ENCODE data around the gene ABCC4. TPM values are rescaled to one million over a fixed set of nuclear protein-coding genes. Genes with fewer than 3 reads are reported as not detected.
A peak's percentile ranks its signal among the peaks of the same experiment; 100 is the strongest.

Gene ABCC4
- total and polyA plus RNA-seq, 2 donors (not counting 1 experiment from before 2014, with no cell fraction given), result 1.8 to 7.1 TPM

- Histone ChIP-seq H3K27ac (ENCODE audit: low read length in 2 of 2) (no peak overlapping the region), H2AFZ (ENCODE audit: insufficient read depth, low read depth, low read length, poor library complexity, severe bottlenecking) (no peak overlapping the region), H3K27me3 (replicated peaks in 1 of 4; ENCODE audit: control extremely low read depth in 1 of 4, control insufficient read depth in 3 of 4, insufficient read depth in 4 of 4, low read length in 3 of 4) (no peaks in the 10 kb centered on the region), H3K79me2 (ENCODE audit: control insufficient read depth, insufficient read depth, low read length) (no peaks in the 10 kb centered on the region), H3K9me3 (ENCODE audit: control extremely low read depth in 1 of 3, control insufficient read depth in 2 of 3, insufficient read depth in 1 of 3, low read length in 2 of 3) (no peaks in the 10 kb centered on the region), H3K9ac (ENCODE audit: low read length) (no peak overlapping the region), H3K4me1 (ENCODE audit: control insufficient read depth in 2 of 2, insufficient read depth in 2 of 2, low read length in 2 of 2) (peaks cover 4 to 28% of the 10 kb centered on the region in 2 donors), H3K36me3 (replicated peaks in 1 of 2; ENCODE audit: control extremely low read depth in 1 of 2, control insufficient read depth in 1 of 2, extremely low read depth in 1 of 2, insufficient read depth in 2 of 2, low read length in 1 of 2) (no peaks in the 10 kb centered on the region), H3K4me3 (ENCODE audit: control extremely low read depth in 1 of 5, extremely low read depth in 1 of 5, insufficient read depth in 1 of 5, low read depth in 2 of 5, low read length in 4 of 5) (no peak overlapping the region), H3K4me2 (replicated peaks; ENCODE audit: low read depth, low read length, poor library complexity, severe bottlenecking) (no peak overlapping the region), H4K20me1 (ENCODE audit: control insufficient read depth, insufficient read depth, low read length, poor library complexity, severe bottlenecking) (no peaks in the 10 kb centered on the region)
- H3K27me3 Mint-ChIP-seq, result no peaks in the 10 kb centered on the region
- TF ChIP-seq, protein P1, sequence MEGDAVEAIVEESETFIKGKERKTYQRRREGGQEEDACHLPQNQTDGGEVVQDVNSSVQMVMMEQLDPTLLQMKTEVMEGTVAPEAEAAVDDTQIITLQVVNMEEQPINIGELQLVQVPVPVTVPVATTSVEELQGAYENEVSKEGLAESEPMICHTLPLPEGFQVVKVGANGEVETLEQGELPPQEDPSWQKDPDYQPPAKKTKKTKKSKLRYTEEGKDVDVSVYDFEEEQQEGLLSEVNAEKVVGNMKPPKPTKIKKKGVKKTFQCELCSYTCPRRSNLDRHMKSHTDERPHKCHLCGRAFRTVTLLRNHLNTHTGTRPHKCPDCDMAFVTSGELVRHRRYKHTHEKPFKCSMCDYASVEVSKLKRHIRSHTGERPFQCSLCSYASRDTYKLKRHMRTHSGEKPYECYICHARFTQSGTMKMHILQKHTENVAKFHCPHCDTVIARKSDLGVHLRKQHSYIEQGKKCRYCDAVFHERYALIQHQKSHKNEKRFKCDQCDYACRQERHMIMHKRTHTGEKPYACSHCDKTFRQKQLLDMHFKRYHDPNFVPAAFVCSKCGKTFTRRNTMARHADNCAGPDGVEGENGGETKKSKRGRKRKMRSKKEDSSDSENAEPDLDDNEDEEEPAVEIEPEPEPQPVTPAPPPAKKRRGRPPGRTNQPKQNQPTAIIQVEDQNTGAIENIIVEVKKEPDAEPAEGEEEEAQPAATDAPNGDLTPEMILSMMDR (IDR thresholded peaks at IDR 0.05), result no peak
- TF ChIP-seq EZH2 (IDR thresholded peaks at IDR 0.05; ENCODE audit: borderline replicate concordance, insufficient read depth, low read depth, low read length, poor library complexity, severe bottlenecking), result no peak
- peaks cover 52% of the 10 kb centered on the region for H3K4me1 Mint-ChIP-seq
- intact Hi-C loops (cut with micrococcal nuclease), result no loop called here
- POLR2A ChIA-PET, result no interaction called here
- no peak for ATAC-seq (ENCODE audit: low read depth)
- no peaks in the 10 kb centered on the region for H3K9me3 Mint-ChIP-seq (ENCODE audit: insufficient read depth)
- peak overlapping the region; percentile 42 for H3K27ac Mint-ChIP-seq
- H3K4me3 Mint-ChIP-seq, result no peak overlapping the region
- 90% methylated on average over 9 of the region's 9 CpGs for whole genome bisulfite sequencing (ENCODE audit: insufficient coverage)
- no peak for DNase-seq
- CTCF ChIA-PET, result interaction anchor here (1.0 kb wide), 1 partner anchor 46 kb away, joined by 3 read pairs; no protein-coding TSS in a partner anchor
These were observed 64.5 kb downstream of the ABCC4 start for GRCh38 chr13:95236774-95237173.

DNA sequence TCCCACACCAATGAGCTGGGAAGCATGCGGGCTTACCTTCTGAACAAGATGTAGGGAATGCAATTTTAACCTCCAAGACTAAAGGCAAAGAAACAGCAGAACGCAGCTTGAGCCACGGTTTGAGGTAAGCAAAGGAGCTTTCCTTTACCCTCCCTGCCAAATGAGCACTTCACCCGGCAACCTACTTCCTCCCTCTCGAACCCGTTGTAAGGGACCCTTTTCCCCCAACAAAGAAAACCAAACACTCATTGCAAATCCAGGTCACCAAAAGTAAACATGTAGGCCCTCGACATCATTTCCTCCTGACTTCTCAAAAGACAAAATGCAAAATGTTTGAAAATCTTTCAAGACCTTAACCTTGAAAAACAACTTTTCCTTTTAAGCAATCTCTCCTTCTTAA is 65.3 kb downstream of the ABCC4 start:
- CTCF ChIA-PET, result interaction anchor here (0.9 kb wide), 1 partner anchor 21 kb away, joined by 3 read pairs; no protein-coding TSS in a partner anchor
- H2AFZ ChIP-seq (ENCODE audit: insufficient read depth, low read depth, low read length, poor library complexity, severe bottlenecking), result no peak overlapping the region
- H3K4me1 Mint-ChIP-seq, result peaks cover 52% of the 10 kb centered on the region

More for the DNA sequence above, 65.3 kb downstream of the ABCC4 start:
- Histone ChIP-seq H3K36me3 (replicated peaks in 1 of 2; ENCODE audit: control extremely low read depth in 1 of 2, control insufficient read depth in 1 of 2, extremely low read depth in 1 of 2, insufficient read depth in 2 of 2, low read length in 1 of 2) (no peaks in the 10 kb centered on the region), H3K9me3 (ENCODE audit: control extremely low read depth in 1 of 3, control insufficient read depth in 2 of 3, insufficient read depth in 1 of 3, low read length in 2 of 3) (no peaks in the 10 kb centered on the region), H3K27ac (ENCODE audit: low read length in 2 of 2) (no peak overlapping the region), H3K4me3 (ENCODE audit: control extremely low read depth in 1 of 5, extremely low read depth in 1 of 5, insufficient read depth in 1 of 5, low read depth in 2 of 5, low read length in 4 of 5) (no peak overlapping the region), H4K20me1 (ENCODE audit: control insufficient read depth, insufficient read depth, low read length, poor library complexity, severe bottlenecking) (no peaks in the 10 kb centered on the region), H3K9ac (ENCODE audit: low read length) (no peak overlapping the region), H3K27me3 (replicated peaks in 1 of 4; ENCODE audit: control extremely low read depth in 1 of 4, control insufficient read depth in 3 of 4, insufficient read depth in 4 of 4, low read length in 3 of 4) (no peaks in the 10 kb centered on the region), H3K79me2 (ENCODE audit: control insufficient read depth, insufficient read depth, low read length) (no peaks in the 10 kb centered on the region), H3K4me1 (ENCODE audit: control insufficient read depth in 2 of 2, insufficient read depth in 2 of 2, low read length in 2 of 2) (peaks cover 4 to 28% of the 10 kb centered on the region in 2 donors), H3K4me2 (replicated peaks; ENCODE audit: low read depth, low read length, poor library complexity, severe bottlenecking) (no peak overlapping the region)
- ATAC-seq (ENCODE audit: low read depth), result no peak
- peak overlapping the region; percentile 42 for H3K27ac Mint-ChIP-seq
- DNase-seq, result no peak
- POLR2A ChIA-PET, result no interaction called here
- intact Hi-C loops (cut with micrococcal nuclease), result no loop called here
- WGBS (ENCODE audit: insufficient coverage), result 69% methylated on average over 7 of the region's 7 CpGs
- no peaks in the 10 kb centered on the region for H3K27me3 Mint-ChIP-seq
- no peaks in the 10 kb centered on the region for H3K9me3 Mint-ChIP-seq (ENCODE audit: insufficient read depth)
- TF ChIP-seq, protein P1 (IDR thresholded peaks at IDR 0.05), result no peak
- H3K4me3 Mint-ChIP-seq, result no peak overlapping the region
